Esophagus squamous epithelium (tissue), 4 donors: ENCODE data around the gene ACTRT2.
A peak's percentile ranks its signal among the peaks of the same experiment; 100 is the strongest.

ENCODE experiments used
- CTCF ChIP-seq, 6 experiments: fragments of 450-650 bp in 4 of 6; fragments of 200-600 bp in 2 of 6; sonication (generic) in 2 of 6; IDR thresholded peaks; one replicate each; pipeline ENCODE4 v1.5.1; 2016 to 2019; ENCODE audit warnings: antibody characterized with exemption in 6 of 6, mild to moderate bottlenecking in 4 of 6, moderate library complexity in 4 of 6
- POLR2A ChIP-seq, 4 donors: fragments of 450-650 bp; IDR thresholded peaks; one replicate each; pipeline ENCODE4 v1.6.1; 2017; ENCODE audit warnings: antibody characterized with exemption in 4 of 4, mild to moderate bottlenecking in 4 of 4, moderate library complexity in 3 of 4

GRCh38 chr1:3066250-3066711, 45.0 kb downstream of the ACTRT2 start:
- TF ChIP-seq CTCF (IDR thresholded peaks at IDR 0.05) (peak in 1 of 6 experiments; percentile 30), POLR2A (IDR thresholded peaks at IDR 0.05) (no peak)
